ENCODE data around the gene SEPTIN2. TPM values are rescaled to one million over a fixed set of nuclear protein-coding genes. Genes with fewer than 3 reads are reported as not detected.

The SEPTIN2 gene
- total RNA-seq, 1 donor from 2014 or later, result 215 TPM

DNA sequence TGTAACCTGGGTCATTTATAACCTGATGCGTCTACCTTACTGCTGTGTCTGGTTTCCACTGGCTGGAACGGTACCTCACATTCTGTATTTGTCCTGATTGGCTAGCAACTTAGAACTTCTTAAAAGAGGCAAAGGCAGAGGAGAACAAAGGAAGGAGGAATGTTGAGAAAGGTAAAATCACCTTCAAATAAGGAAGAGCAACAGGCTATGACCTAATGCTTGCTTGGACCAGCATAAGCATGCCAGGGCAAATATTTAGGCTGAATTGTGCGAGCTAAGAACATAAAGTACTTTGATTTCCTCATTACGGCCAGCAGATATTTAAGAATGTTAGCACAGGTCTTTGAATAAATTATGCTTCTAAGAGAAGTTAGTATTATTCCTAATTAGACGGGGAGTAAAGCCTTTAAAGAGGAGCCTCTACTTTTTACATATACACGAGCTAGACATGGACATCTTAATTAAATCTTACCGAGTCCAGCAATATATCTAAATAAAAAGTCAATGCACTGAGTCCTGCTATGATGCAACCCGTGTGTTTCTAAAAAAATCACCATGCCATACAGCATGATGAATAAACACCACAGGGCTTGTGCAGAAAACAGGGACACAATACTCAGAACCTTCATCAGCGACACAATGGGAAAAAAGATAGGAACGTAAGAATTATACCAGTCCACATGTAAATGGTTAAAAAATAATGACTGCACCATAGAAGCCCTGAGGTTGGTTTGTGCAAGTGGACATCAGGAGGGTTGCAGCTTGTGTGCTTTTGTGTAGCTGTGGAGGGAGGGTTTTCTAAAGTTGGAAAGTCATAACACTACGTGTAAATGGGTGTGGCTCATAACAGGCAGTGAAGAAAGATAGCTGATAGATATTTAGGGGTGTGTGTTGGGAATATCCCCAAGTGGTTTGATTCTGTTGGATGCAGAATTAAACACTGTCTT lies 14.2 kb downstream of the SEPTIN2 start:
- Mint-ChIP-seq H3K27ac (no peak overlapping the region), H3K27me3 (no peaks in the 10 kb centered on the region), H3K9me3 (no peaks in the 10 kb centered on the region), H3K4me3 (no peak overlapping the region), H3K36me3 (ENCODE audit: low read depth) (peaks cover 57% of the 10 kb centered on the region), H3K4me1 (peaks cover 12% of the 10 kb centered on the region)
- no peak for DNase-seq
- intact Hi-C loops (cut with micrococcal nuclease), result no loop called here

GRCh38 chr2:241330616-241330981 lies 14.9 kb downstream of the SEPTIN2 start:
- H3K4me1 Mint-ChIP-seq, result peaks cover 11% of the 10 kb centered on the region
- H3K27me3 Mint-ChIP-seq, result no peaks in the 10 kb centered on the region
- no peak overlapping the region for H3K4me3 Mint-ChIP-seq
- intact Hi-C loops (cut with micrococcal nuclease), result no loop called here
- no peaks in the 10 kb centered on the region for H3K9me3 Mint-ChIP-seq
- DNase-seq, result no peak
- peaks cover 56% of the 10 kb centered on the region for H3K36me3 Mint-ChIP-seq (ENCODE audit: low read depth)
- no peak overlapping the region for H3K27ac Mint-ChIP-seq

GRCh38 chr2:241334813-241335212 lies 19.1 kb downstream of the SEPTIN2 start:
- intact Hi-C loops (cut with micrococcal nuclease), result no loop called here
- Mint-ChIP-seq H3K27ac (no peak overlapping the region), H3K4me1 (peaks cover 27% of the 10 kb centered on the region), H3K36me3 (ENCODE audit: low read depth) (peaks cover 58% of the 10 kb centered on the region), H3K27me3 (no peaks in the 10 kb centered on the region), H3K9me3 (no peaks in the 10 kb centered on the region), H3K4me3 (no peak overlapping the region)
- no peak for DNase-seq

DNA sequence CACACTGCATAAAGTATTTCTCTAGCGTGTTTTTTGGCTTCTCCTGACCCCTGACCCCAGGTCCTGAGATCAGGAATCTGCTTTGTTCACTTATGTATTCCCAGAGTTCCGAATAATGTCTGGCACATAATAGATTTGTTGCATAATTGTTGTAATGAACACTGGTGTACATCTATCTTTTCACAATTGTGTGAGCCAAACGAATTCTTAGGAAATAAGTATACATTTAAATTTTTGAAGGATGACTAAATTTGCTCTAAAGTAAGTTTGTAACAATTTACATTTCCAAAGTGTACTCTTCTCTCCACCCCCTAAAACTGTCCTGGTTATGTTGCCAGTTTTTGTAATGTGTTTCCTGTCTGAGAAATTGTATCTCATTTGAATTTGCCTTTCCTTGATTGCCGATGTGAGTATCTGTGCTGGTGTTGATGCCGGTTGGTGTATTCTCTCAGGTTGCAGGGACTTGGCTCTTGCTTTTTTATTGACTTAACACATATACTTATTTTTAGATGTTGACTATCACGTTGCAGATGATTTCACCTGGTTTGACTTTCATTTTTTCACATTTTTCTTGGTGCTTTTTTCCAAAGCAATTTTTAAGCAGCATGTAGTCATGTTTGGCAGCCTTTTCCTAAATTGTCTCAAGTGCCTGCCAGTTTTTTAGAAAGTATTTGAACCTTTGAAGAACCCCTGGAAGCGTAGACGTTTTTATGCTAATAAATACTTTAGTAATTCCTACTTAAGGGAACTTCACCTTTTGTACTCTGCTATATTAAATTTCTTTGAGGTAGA lies 24.3 kb downstream of the SEPTIN2 start:
- Mint-ChIP-seq H3K4me1 (peaks cover 32% of the 10 kb centered on the region), H3K9me3 (no peaks in the 10 kb centered on the region), H3K27ac (no peak overlapping the region), H3K27me3 (no peaks in the 10 kb centered on the region), H3K36me3 (ENCODE audit: low read depth) (peaks cover 75% of the 10 kb centered on the region), H3K4me3 (no peak overlapping the region)
- intact Hi-C loops (cut with micrococcal nuclease), result no loop called here
- DNase-seq, result no peak

DNA sequence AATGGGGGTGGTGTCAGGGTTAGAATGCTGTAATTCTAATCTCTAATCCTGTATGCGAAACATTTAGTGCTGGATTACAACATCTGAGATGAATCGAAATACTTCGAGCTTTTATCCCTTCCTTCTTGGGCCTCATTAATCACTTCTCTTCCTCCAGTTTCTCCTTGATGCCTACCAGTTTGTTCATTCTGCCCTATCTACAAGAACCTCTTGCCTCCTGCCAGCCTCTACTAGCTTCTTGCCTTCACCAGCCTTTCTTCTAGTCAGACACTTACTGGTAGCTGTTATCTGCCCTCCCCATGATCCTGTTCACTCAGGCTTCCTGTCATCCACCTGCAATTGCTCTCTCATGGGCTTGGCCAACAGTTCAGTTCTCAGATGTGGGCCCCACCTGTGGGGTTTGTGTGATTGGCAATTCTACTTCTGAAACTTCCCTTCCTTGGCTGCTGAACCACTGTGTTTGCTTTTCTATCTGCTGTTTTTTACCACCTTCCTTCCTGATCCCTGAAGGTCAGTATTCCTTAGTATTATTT lies 25.0 kb downstream of the SEPTIN2 start:
- H3K4me3 Mint-ChIP-seq, result peak overlapping the region; percentile 12
- H3K27ac Mint-ChIP-seq, result peak overlapping the region; percentile 56
- no peaks in the 10 kb centered on the region for H3K27me3 Mint-ChIP-seq
- H3K4me1 Mint-ChIP-seq, result peaks cover 30% of the 10 kb centered on the region
- peak; percentile 66 for DNase-seq
- H3K36me3 Mint-ChIP-seq (ENCODE audit: low read depth), result peaks cover 76% of the 10 kb centered on the region
- intact Hi-C loops (cut with micrococcal nuclease), result no loop called here
- H3K9me3 Mint-ChIP-seq, result no peaks in the 10 kb centered on the region

- H3K9me3 Mint-ChIP-seq, result no peaks in the 10 kb centered on the region
- no peak overlapping the region for H3K27ac Mint-ChIP-seq
- DNase-seq, result no peak
- peaks cover 14% of the 10 kb centered on the region for H3K4me1 Mint-ChIP-seq
- H3K4me3 Mint-ChIP-seq, result no peak overlapping the region
- intact Hi-C loops (cut with micrococcal nuclease), result no loop called here
- H3K27me3 Mint-ChIP-seq, result no peaks in the 10 kb centered on the region
- H3K36me3 Mint-ChIP-seq (ENCODE audit: low read depth), result peaks cover 67% of the 10 kb centered on the region
Measured at GRCh38 chr2:241344925-241345651, 29.4 kb downstream of the SEPTIN2 start.

DNA sequence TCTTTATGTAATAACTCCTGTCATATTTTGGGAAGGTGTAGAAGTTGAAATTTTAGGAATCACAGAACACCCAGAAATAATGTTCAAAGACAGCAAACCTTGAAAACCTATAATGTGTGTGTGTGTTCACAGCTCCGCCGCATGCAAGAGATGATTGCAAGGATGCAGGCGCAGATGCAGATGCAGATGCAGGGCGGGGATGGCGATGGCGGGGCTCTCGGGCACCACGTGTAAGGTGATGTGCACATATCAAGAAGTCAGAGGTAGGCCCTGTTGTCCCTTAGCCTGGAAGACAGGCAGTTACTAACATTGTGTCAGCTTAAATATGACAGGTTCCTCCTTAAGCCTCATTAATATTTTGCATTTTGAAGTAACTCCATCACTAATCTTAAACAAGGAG lies 34.2 kb downstream of the SEPTIN2 start:
- no peaks in the 10 kb centered on the region for H3K9me3 Mint-ChIP-seq
- H3K4me1 Mint-ChIP-seq, result peaks cover 9% of the 10 kb centered on the region
- H3K4me3 Mint-ChIP-seq, result no peak overlapping the region
- intact Hi-C loops (cut with micrococcal nuclease), result no loop called here
- no peak overlapping the region for H3K27ac Mint-ChIP-seq
- no peaks in the 10 kb centered on the region for H3K27me3 Mint-ChIP-seq
- no peak for DNase-seq
- H3K36me3 Mint-ChIP-seq (ENCODE audit: low read depth), result peaks cover 61% of the 10 kb centered on the region

- no peak for DNase-seq
- Mint-ChIP-seq H3K9me3 (no peaks in the 10 kb centered on the region), H3K27ac (peak overlapping the region; percentile 2), H3K4me3 (no peak overlapping the region), H3K27me3 (no peaks in the 10 kb centered on the region), H3K4me1 (peaks cover 10% of the 10 kb centered on the region), H3K36me3 (ENCODE audit: low read depth) (peaks cover 58% of the 10 kb centered on the region)
- intact Hi-C loops (cut with micrococcal nuclease), result no loop called here
Measured at GRCh38 chr2:241350530-241350877, 34.8 kb downstream of the SEPTIN2 start.

GRCh38 chr2:241350878-241351639 lies 35.3 kb downstream of the SEPTIN2 start:
- no peaks in the 10 kb centered on the region for H3K27me3 Mint-ChIP-seq
- DNase-seq, result no peak
- peaks cover 53% of the 10 kb centered on the region for H3K36me3 Mint-ChIP-seq (ENCODE audit: low read depth)
- H3K9me3 Mint-ChIP-seq, result no peaks in the 10 kb centered on the region
- H3K4me1 Mint-ChIP-seq, result peaks cover 10% of the 10 kb centered on the region
- H3K27ac Mint-ChIP-seq, result peak overlapping the region; percentile 2
- intact Hi-C loops (cut with micrococcal nuclease), result no loop called here
- no peak overlapping the region for H3K4me3 Mint-ChIP-seq

DNA sequence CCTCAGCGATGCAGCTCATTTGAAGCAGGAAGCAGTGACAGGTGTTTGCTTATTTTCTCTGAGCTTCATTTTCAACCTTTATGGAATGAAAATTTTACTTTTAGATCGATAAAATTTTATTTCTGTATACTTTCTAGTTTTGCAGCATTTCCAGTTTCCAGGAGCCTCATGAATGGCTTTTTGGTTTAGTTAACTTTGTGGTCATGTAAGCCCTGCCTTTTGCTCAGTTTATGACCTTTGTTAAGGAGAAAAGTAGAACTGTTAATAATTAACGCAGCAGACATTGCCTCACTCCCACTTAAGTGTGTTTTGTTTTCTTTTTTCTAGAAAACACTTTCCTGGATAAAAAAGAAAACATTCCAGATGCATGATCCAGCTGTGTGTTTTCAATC lies 35.9 kb downstream of the SEPTIN2 start:
- Mint-ChIP-seq H3K27ac (no peak overlapping the region), H3K9me3 (no peaks in the 10 kb centered on the region), H3K36me3 (ENCODE audit: low read depth) (peaks cover 52% of the 10 kb centered on the region), H3K4me1 (peaks cover 10% of the 10 kb centered on the region), H3K4me3 (no peak overlapping the region), H3K27me3 (no peaks in the 10 kb centered on the region)
- intact Hi-C loops (cut with micrococcal nuclease), result no loop called here
- DNase-seq, result no peak

- Mint-ChIP-seq H3K27ac (no peak overlapping the region), H3K4me1 (peaks cover 14% of the 10 kb centered on the region), H3K9me3 (no peaks in the 10 kb centered on the region), H3K4me3 (no peak overlapping the region), H3K36me3 (ENCODE audit: low read depth) (peaks cover 48% of the 10 kb centered on the region), H3K27me3 (no peaks in the 10 kb centered on the region)
- intact Hi-C loops (cut with micrococcal nuclease), result no loop called here
- no peak for DNase-seq
Measured at GRCh38 chr2:241352227-241352626, 36.5 kb downstream of the SEPTIN2 start.

DNA sequence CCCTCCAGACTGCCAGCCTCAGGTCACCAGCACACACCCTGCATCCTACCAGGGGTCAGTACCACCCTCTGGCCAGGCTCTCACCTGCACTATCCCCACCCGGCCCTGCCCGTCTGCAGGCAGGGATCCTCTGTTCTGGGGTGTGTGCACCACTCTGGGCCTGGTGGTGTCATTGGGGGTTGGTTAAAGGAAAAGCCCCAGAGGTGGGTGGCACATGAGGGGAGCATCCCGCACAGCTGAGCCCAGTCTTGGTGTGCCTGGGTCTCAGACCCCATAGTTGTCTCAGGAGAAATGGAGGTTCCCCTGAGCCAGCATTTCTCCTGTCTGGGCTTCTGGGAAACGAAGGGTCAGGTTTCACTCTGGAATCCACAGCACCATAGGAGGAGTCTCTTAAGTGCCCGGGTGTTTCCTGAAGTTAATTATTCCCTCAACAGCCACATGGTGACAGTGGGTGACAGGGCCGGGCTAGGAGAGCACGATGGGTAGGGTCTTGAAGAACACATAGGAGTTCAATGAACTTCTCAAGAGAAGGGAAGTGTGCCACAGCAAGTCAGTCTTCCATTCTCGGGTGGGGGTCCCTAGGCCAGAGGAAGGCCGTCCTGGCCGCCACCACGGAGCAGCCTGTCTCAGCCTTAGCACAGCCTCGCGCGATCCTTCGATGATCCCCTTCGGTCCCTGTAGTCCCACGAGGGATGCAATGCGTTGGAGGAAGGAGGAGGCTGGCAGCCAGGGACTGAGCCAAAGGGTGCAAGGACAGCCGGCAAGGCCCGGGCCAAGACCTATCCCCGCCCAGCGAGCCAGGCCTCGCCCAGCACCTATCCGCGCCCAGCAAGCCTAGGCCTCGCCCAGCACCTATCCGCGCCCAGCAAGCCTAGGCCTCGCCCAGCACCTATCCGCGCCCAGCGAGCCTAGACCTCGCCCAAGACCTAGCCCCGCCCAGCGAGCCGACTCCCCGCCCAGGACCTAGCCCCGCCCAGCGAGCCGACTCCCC lies 39.2 kb downstream of the SEPTIN2 start:
- Mint-ChIP-seq H3K9me3 (no peaks in the 10 kb centered on the region), H3K4me1 (peaks cover 29% of the 10 kb centered on the region), H3K36me3 (ENCODE audit: low read depth) (peaks cover 36% of the 10 kb centered on the region), H3K4me3 (peak overlapping the region; percentile 32), H3K27ac (peak overlapping the region; percentile 43), H3K27me3 (no peaks in the 10 kb centered on the region)
- intact Hi-C loops (cut with micrococcal nuclease), result loop anchor here (2.0 to 5.0 kb wide), 3 partner anchors 203 to 522 kb away; partner anchors contain the start of genes DTYMK and PPP1R7
- DNase-seq, result peak; percentile 92

Data from activated CD4-positive, alpha-beta T cell treated with anti-CD3 and anti-CD28 coated beads, Interleukin-2, amount 10 ng/mL, durations not matched to agents 24 days and 14 days (primary cell).